Body of pancreas (tissue), 4 donors: ENCODE results near the gene CTNNA2. TPM values are rescaled to one million over a fixed set of nuclear protein-coding genes. Genes with fewer than 3 reads are reported as not detected.

ENCODE experiments used
- ATAC-seq: fragments of 150-250 bp; one replicate; pipeline ENCODE4 v1.9.1; 2016
- DNase-seq, 4 donors: peaks; one replicate each; pipeline ENCODE4 v3.0.0-alpha.2; 2019
- H3K27ac ChIP-seq, 4 donors: fragments of 200-600 bp; sonication (generic); 1 replicate in 3 of 4; 2 replicates in 1 of 4; pipeline versions ENCODE4 v1.5.1 to v1.6.1; 2016 to 2019; ENCODE audit warnings: mild to moderate bottlenecking in 1 of 4, mixed read lengths in 1 of 4, moderate library complexity in 1 of 4
- H3K27me3 ChIP-seq, 2 donors: fragments of 200-600 bp; sonication (generic); one replicate each; pipeline ENCODE4 v1.6.0; 2016; ENCODE audit warnings: mild to moderate bottlenecking in 1 of 2
- H3K36me3 ChIP-seq, 2 donors: fragments of 200-600 bp; sonication (generic); replicated peaks in 1 of 2; 2 replicates each; pipeline ENCODE4 v1.5.1; 2016; ENCODE audit warnings: low read depth in 2 of 2; ENCODE audit not compliant: insufficient read depth in 1 of 2
- H3K4me1 ChIP-seq: fragments of 200-600 bp; sonication (generic); one replicate; pipeline ENCODE4 v1.6.0; 2016
- H3K4me3 ChIP-seq, 2 donors: fragments of 200-600 bp; sonication (generic); 1 replicate in 1 of 2; 2 replicates in 1 of 2; pipeline ENCODE4 v1.5.1; 2016 to 2019
- H3K9me3 ChIP-seq, 3 donors: fragments of 200-600 bp; sonication (generic); 1 replicate in 2 of 3; 2 replicates in 1 of 3; pipeline ENCODE4 v1.5.1; 2016
- CTCF ChIP-seq, 7 experiments: fragments of 450-650 bp in 4 of 7; fragments of 200-600 bp in 3 of 7; sonication (generic) in 3 of 7; IDR thresholded peaks; one replicate each; pipeline ENCODE4 v1.5.1; 2016 to 2019; ENCODE audit warnings: antibody characterized with exemption in 7 of 7
- POLR2A ChIP-seq, 3 donors: fragments of 450-650 bp; IDR thresholded peaks; one replicate each; pipeline ENCODE4 v1.6.1; 2016; ENCODE audit warnings: antibody characterized with exemption in 3 of 3, mild to moderate bottlenecking in 2 of 3
- WGBS, 2 donors: methylation state at CpG; one replicate each; pipeline ENCODE4 v1.1.5; 2017; 5-methylcytosine and 5-hydroxymethylcytosine counted together
- intact Hi-C: fragments of 100-400 bp; cut with DNase I; formaldehyde crosslinking; loops from one replicate; pipeline ENCODE4 v1.15.1; 2023
- total RNA-seq, 2 donors: library from RNA; depleted of rRNA; stranded (reverse); fragments of >200 nt; gene quantifications; one replicate each; pipeline ENCODE4 v1.1.0, GENCODE V29; 2016

CTNNA2 gene
- total RNA-seq, 2 donors from 2014 or later = 0.52 to 29.3 TPM

- Histone ChIP-seq H3K27ac (no peak overlapping the region), H3K4me1 (no peaks in the 10 kb centered on the region), H3K27me3 (no peaks in the 10 kb centered on the region), H3K9me3 (no peaks in the 10 kb centered on the region), H3K4me3 (no peak overlapping the region), H3K36me3 (no peaks in the 10 kb centered on the region)
- ATAC-seq = no peak
- TF ChIP-seq CTCF (IDR thresholded peaks at IDR 0.05) = no peak
- no peak for TF ChIP-seq POLR2A (IDR thresholded peaks at IDR 0.05)
- intact Hi-C loops = no loop called here
- no peak for DNase-seq
- 52 to 76% methylated on average over 1 of the region's 1 CpG for WGBS, 2 donors
Measured at GRCh38 chr2:79729532-79729931, 216.7 kb downstream of the CTNNA2 start.

GRCh38 chr2:79734518-79734917, 221.7 kb downstream of the CTNNA2 start:
- H3K9me3 ChIP-seq = no peaks in the 10 kb centered on the region
- no peaks in the 10 kb centered on the region for H3K36me3 ChIP-seq
- WGBS, 2 donors = 48 to 83% methylated on average over 1 of the region's 1 CpG
- intact Hi-C loops = no loop called here
- TF ChIP-seq POLR2A (IDR thresholded peaks at IDR 0.05) = no peak
- no peak for TF ChIP-seq CTCF (IDR thresholded peaks at IDR 0.05)
- H3K27me3 ChIP-seq = no peaks in the 10 kb centered on the region
- no peaks in the 10 kb centered on the region for H3K4me1 ChIP-seq
- no peak for ATAC-seq
- H3K27ac ChIP-seq = no peak overlapping the region
- H3K4me3 ChIP-seq = no peak overlapping the region
- DNase-seq = no peak

GRCh38 chr2:79740879-79741443, 228.1 kb downstream of the CTNNA2 start:
- H3K27me3 ChIP-seq = no peaks in the 10 kb centered on the region
- H3K4me3 ChIP-seq = no peak overlapping the region
- no peaks in the 10 kb centered on the region for H3K9me3 ChIP-seq
- no peaks in the 10 kb centered on the region for H3K36me3 ChIP-seq
- ATAC-seq (no peak), DNase-seq (no peak)
- intact Hi-C loops = no loop called here
- no peak overlapping the region for H3K27ac ChIP-seq
- WGBS, 2 donors = 60 to 61% methylated on average over 6 of the region's 6 CpGs
- H3K4me1 ChIP-seq = no peaks in the 10 kb centered on the region
- TF ChIP-seq POLR2A (IDR thresholded peaks at IDR 0.05) (no peak), CTCF (IDR thresholded peaks at IDR 0.05) (peak in 2 of 7 experiments; percentile 8 to 13)

DNA sequence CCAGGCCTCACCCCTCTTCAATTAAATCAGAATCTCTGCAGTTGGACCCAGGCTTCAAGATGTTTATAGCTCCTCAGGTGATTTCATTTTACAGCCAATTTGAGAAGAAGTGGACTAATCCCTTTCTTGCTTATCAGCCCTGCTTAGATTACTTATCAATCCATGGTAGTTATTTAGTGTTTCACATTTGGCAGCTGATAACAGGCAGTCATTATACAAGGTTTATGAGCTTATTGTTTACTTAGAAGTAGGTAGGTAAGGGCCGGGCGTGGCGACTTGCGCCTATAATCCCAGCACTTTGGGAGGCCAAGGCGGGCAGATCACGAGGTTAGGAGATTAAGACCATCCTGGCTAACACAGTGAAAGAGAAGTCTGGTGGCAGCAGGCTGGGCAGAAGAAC, 237.5 kb downstream of the CTNNA2 start:
- Histone ChIP-seq H3K4me3 (no peak overlapping the region), H3K27me3 (no peaks in the 10 kb centered on the region), H3K9me3 (no peaks in the 10 kb centered on the region), H3K4me1 (no peaks in the 10 kb centered on the region), H3K27ac (no peak overlapping the region), H3K36me3 (no peaks in the 10 kb centered on the region)
- no peak for ATAC-seq
- WGBS, 2 donors = 56 to 77% methylated on average over 6 of the region's 6 CpGs
- intact Hi-C loops = no loop called here
- no peak for TF ChIP-seq POLR2A (IDR thresholded peaks at IDR 0.05)
- no peak for TF ChIP-seq CTCF (IDR thresholded peaks at IDR 0.05)
- no peak for DNase-seq

GRCh38 chr2:79757526-79757925, 244.7 kb downstream of the CTNNA2 start:
- 81 to 83% methylated on average over 4 of the region's 4 CpGs for WGBS, 2 donors
- TF ChIP-seq POLR2A (IDR thresholded peaks at IDR 0.05) (no peak), CTCF (IDR thresholded peaks at IDR 0.05) (no peak)
- no peak for DNase-seq
- Histone ChIP-seq H3K27ac (no peak overlapping the region), H3K4me1 (no peaks in the 10 kb centered on the region), H3K4me3 (no peak overlapping the region), H3K27me3 (no peaks in the 10 kb centered on the region), H3K9me3 (no peaks in the 10 kb centered on the region), H3K36me3 (no peaks in the 10 kb centered on the region)
- no peak for ATAC-seq
- intact Hi-C loops = no loop called here
